Mesothelial cell of epicardium (in vitro differentiated cells): ENCODE results near the gene RASL10A. TPM values are rescaled to one million over a fixed set of nuclear protein-coding genes. Genes with fewer than 3 reads are reported as not detected.

ENCODE experiments used
- DNase-seq, 2 experiments: peaks; one replicate each; pipeline ENCODE4 v3.0.0; 2021; ENCODE audit warnings: low spot score in 2 of 2; ENCODE audit not compliant: unreplicated experiment in 2 of 2
- H3K27ac Mint-ChIP-seq: 2 replicates; pipeline ENCODE4 v1.8.0; 2021; ENCODE audit warnings: mixed read lengths
- H3K27me3 Mint-ChIP-seq: 2 replicates; pipeline ENCODE4 v1.8.0; 2021; ENCODE audit warnings: low read depth, mixed read lengths
- H3K36me3 Mint-ChIP-seq: 2 replicates; pipeline ENCODE4 v1.8.0; 2021; ENCODE audit warnings: mixed read lengths
- H3K4me1 Mint-ChIP-seq: 2 replicates; pipeline ENCODE4 v1.8.0; 2021; ENCODE audit warnings: mixed read lengths
- H3K4me3 Mint-ChIP-seq: 2 replicates; pipeline ENCODE4 v1.8.0; 2021; ENCODE audit warnings: mild to moderate bottlenecking, moderate library complexity, mixed read lengths
- H3K9me3 Mint-ChIP-seq: 2 replicates; pipeline ENCODE4 v1.8.0; 2021; ENCODE audit warnings: mixed read lengths
- total RNA-seq: library from RNA; stranded (reverse); gene quantifications from 3 replicates; pipeline ENCODE4 v1.2.1, GENCODE V29; 2021
- TF ChIP-seq, protein P1 (sequence below): fragments of 200-600 bp; sonication (generic); IDR thresholded peaks from one replicate; pipeline ENCODE4 v1.5.0; 2021; ENCODE audit warnings: antibody characterized with exemption; ENCODE audit not compliant: unreplicated experiment

RASL10A gene
- total RNA-seq, 1 donor from 2014 or later: 3.8 TPM

DNA sequence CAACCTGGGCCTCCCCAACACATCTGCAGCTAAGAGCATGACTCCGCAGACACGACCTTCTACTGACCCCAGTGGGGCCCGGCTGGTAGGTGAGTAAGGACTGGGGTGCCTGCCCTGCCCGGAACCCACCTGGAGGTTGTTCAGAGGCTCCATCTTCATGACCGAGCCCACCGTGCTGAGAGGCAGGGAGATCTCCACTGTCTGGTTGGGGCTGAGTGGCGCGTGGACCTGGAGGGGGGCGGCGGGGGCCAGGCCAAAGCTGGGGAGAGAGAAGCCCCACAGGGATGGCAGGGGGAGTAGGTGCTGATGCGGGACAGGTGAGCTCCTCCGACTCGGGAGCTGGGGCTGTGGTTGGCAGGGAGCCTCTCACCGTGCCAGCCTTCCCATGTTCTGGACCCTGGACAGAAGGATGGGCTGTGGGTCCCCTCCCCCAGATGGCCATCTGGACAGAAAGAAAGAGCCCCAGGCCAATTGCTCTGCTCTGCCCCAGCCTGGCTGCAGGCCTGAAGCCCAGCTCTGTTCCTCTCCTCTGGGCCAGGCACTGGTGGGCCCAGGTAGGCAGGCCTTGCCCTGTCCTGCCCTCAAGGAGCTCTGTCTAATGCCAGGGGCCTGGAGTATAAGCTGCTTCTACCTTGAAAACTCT lies 16.3 kb upstream of the RASL10A start:
- TF ChIP-seq, protein P1, sequence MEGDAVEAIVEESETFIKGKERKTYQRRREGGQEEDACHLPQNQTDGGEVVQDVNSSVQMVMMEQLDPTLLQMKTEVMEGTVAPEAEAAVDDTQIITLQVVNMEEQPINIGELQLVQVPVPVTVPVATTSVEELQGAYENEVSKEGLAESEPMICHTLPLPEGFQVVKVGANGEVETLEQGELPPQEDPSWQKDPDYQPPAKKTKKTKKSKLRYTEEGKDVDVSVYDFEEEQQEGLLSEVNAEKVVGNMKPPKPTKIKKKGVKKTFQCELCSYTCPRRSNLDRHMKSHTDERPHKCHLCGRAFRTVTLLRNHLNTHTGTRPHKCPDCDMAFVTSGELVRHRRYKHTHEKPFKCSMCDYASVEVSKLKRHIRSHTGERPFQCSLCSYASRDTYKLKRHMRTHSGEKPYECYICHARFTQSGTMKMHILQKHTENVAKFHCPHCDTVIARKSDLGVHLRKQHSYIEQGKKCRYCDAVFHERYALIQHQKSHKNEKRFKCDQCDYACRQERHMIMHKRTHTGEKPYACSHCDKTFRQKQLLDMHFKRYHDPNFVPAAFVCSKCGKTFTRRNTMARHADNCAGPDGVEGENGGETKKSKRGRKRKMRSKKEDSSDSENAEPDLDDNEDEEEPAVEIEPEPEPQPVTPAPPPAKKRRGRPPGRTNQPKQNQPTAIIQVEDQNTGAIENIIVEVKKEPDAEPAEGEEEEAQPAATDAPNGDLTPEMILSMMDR: no peak
- no peaks in the 10 kb centered on the region for H3K9me3 Mint-ChIP-seq
- no peak for DNase-seq
- H3K4me3 Mint-ChIP-seq: no peak overlapping the region
- H3K27me3 Mint-ChIP-seq: no peaks in the 10 kb centered on the region
- peaks cover 6% of the 10 kb centered on the region for H3K36me3 Mint-ChIP-seq
- peak overlapping the region; percentile 71 for H3K27ac Mint-ChIP-seq
- H3K4me1 Mint-ChIP-seq: peaks cover 14% of the 10 kb centered on the region

- H3K27ac Mint-ChIP-seq: no peak overlapping the region
- TF ChIP-seq, protein P1: no peak
Observed at GRCh38 chr22:29331213-29331612, 15.7 kb upstream of the RASL10A start.

DNA sequence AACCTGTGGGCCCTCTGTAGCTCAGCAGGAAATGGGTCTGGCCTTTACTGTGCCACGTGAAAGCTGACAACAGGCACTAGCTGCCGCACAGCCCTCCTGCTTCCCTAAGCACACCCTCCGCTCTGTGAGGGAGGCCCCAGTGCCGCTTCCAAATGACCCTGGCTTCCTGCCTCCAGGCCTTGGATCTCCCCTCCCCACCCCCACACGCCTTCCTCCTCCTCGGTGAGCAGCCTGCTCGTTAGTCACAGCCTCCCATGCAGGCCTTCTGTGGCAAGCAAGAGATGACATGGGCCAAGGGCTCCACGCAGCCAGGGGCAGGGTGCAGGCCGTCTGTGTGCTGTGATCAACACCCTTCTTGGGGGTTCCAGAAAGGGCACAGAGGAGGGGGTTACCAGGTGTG lies 15.3 kb upstream of the RASL10A start:
- no peak overlapping the region for H3K27ac Mint-ChIP-seq
- peaks cover 8% of the 10 kb centered on the region for H3K36me3 Mint-ChIP-seq

More at GRCh38 chr22:29331213-29331612, 15.7 kb upstream of the RASL10A start:
- Mint-ChIP-seq H3K36me3 (peaks cover 8% of the 10 kb centered on the region), H3K4me3 (no peak overlapping the region), H3K4me1 (peaks cover 14% of the 10 kb centered on the region), H3K27me3 (no peaks in the 10 kb centered on the region), H3K9me3 (no peaks in the 10 kb centered on the region)
- no peak for DNase-seq

GRCh38 chr22:29330291-29330690 lies 14.8 kb upstream of the RASL10A start:
- Mint-ChIP-seq H3K27me3 (no peaks in the 10 kb centered on the region), H3K27ac (no peak overlapping the region), H3K9me3 (no peaks in the 10 kb centered on the region), H3K4me1 (peaks cover 14% of the 10 kb centered on the region), H3K4me3 (no peak overlapping the region), H3K36me3 (peaks cover 8% of the 10 kb centered on the region)
- DNase-seq: no peak
- TF ChIP-seq, protein P1: no peak

More for the DNA sequence above, 15.3 kb upstream of the RASL10A start:
- no peak overlapping the region for H3K4me3 Mint-ChIP-seq
- H3K27me3 Mint-ChIP-seq: no peaks in the 10 kb centered on the region
- peaks cover 14% of the 10 kb centered on the region for H3K4me1 Mint-ChIP-seq
- TF ChIP-seq, protein P1: no peak
- no peak for DNase-seq
- no peaks in the 10 kb centered on the region for H3K9me3 Mint-ChIP-seq

DNA sequence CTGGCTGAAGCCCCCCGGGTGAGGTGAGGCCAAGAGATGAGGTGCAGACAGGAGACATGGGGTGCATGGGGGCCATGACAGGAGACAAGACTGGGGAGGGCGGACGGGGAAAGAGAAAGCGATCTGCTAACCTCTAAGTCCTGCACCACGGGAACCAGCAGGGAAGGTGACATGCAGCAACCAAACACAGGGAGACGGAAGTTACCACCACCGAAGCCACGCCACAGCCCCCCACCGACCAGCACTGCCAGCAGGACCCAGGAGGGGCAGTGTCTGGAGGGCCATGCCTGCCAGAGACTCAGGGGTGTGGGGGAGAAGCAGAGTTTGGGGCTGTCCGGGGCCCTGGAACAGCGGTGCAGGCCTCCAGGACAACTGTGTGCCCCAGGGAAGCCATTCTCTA lies 14.1 kb upstream of the RASL10A start:
- Mint-ChIP-seq H3K4me3 (no peak overlapping the region), H3K36me3 (peaks cover 8% of the 10 kb centered on the region), H3K9me3 (no peaks in the 10 kb centered on the region), H3K27ac (peak overlapping the region; percentile 15), H3K27me3 (no peaks in the 10 kb centered on the region), H3K4me1 (peaks cover 14% of the 10 kb centered on the region)
- TF ChIP-seq, protein P1: no peak
- DNase-seq: no peak
